Astrocyte (in vitro differentiated cells and primary cell): Measurements from ENCODE around the gene COL6A3. TPM values are rescaled to one million over a fixed set of nuclear protein-coding genes. Genes with fewer than 3 reads are reported as not detected.

Experiments used
- DNase-seq: peaks from one replicate; pipeline ENCODE4 v3.0.0-alpha.2; 2010; ENCODE audit warnings: low read depth
- FAIRE-seq: peaks from 2 replicates; lab custom pipeline; 2011; peaks lifted over from hg19 to GRCh38; lab: Jason Lieb, UNC
- H2AFZ ChIP-seq: 2 replicates; pipeline ENCODE4 v1.6.0; 2012; ENCODE audit warnings: low read depth, low read length, inconsistent platforms
- H3K27ac ChIP-seq: 2 replicates; pipeline ENCODE4 v1.5.1; 2011; ENCODE audit warnings: low read depth, low read length, inconsistent platforms
- H3K27me3 ChIP-seq: 2 replicates; pipeline ENCODE4 v1.6.0; 2011; ENCODE audit warnings: low read length, inconsistent platforms; ENCODE audit not compliant: insufficient read depth
- H3K36me3 ChIP-seq: 2 replicates; pipeline ENCODE4 v1.5.1; 2011; ENCODE audit warnings: low read length, inconsistent platforms; ENCODE audit not compliant: insufficient read depth
- H3K4me1 ChIP-seq: 2 replicates; pipeline ENCODE4 v1.5.1; 2011; ENCODE audit warnings: low read length, inconsistent platforms; ENCODE audit not compliant: insufficient read depth
- H3K4me2 ChIP-seq: 2 replicates; pipeline ENCODE4 v1.6.0; 2012; ENCODE audit warnings: low read length, inconsistent platforms
- H3K4me3 ChIP-seq: 2 replicates; pipeline ENCODE4 v1.5.1; 2011; ENCODE audit warnings: low read depth, mild to moderate bottlenecking, low read length, inconsistent platforms; ENCODE audit not compliant: insufficient read depth
- H3K79me2 ChIP-seq: 2 replicates; pipeline ENCODE4 v1.6.0; 2012; ENCODE audit warnings: mild to moderate bottlenecking, low read length, inconsistent platforms; ENCODE audit not compliant: insufficient read depth
- H3K9ac ChIP-seq: 2 replicates; pipeline ENCODE4 v1.6.0; 2012; ENCODE audit warnings: mild to moderate bottlenecking, low read length, inconsistent platforms
- H3K9me3 ChIP-seq: 2 replicates; pipeline ENCODE4 v1.5.1; 2012; ENCODE audit warnings: low read depth, mild to moderate bottlenecking, low read length, inconsistent platforms; ENCODE audit not compliant: insufficient read depth
- H4K20me1 ChIP-seq: 2 replicates; pipeline ENCODE4 v1.6.0; 2012; ENCODE audit warnings: low read length, inconsistent platforms; ENCODE audit not compliant: insufficient read depth
- H3K27ac Mint-ChIP-seq: one replicate; pipeline ENCODE4 v1.8.0; 2021; ENCODE audit warnings: mild to moderate bottlenecking, mixed read lengths; ENCODE audit not compliant: unreplicated experiment
- H3K27me3 Mint-ChIP-seq: one replicate; pipeline ENCODE4 v1.8.0; 2021; ENCODE audit warnings: low read depth, mixed read lengths; ENCODE audit not compliant: unreplicated experiment
- H3K36me3 Mint-ChIP-seq: one replicate; pipeline ENCODE4 v1.8.0; 2021; ENCODE audit warnings: low read depth, mixed read lengths; ENCODE audit not compliant: unreplicated experiment
- H3K4me1 Mint-ChIP-seq: one replicate; pipeline ENCODE4 v1.8.0; 2021; ENCODE audit warnings: low read depth, mixed read lengths; ENCODE audit not compliant: unreplicated experiment
- H3K4me3 Mint-ChIP-seq: one replicate; pipeline ENCODE4 v1.8.0; 2021; ENCODE audit warnings: mild to moderate bottlenecking, moderate library complexity, mixed read lengths; ENCODE audit not compliant: unreplicated experiment
- H3K9me3 Mint-ChIP-seq: one replicate; pipeline ENCODE4 v1.8.0; 2021; ENCODE audit warnings: mild to moderate bottlenecking, mixed read lengths; ENCODE audit not compliant: unreplicated experiment
- CTCF ChIP-seq: IDR thresholded peaks from 2 replicates; pipeline ENCODE4 v1.5.1; 2011; ENCODE audit warnings: low read depth, mild to moderate bottlenecking, inconsistent platforms, low read length, moderate library complexity; ENCODE audit not compliant: insufficient read depth
- EZH2 ChIP-seq: IDR thresholded peaks from 2 replicates; pipeline ENCODE4 v1.6.1; 2012; ENCODE audit warnings: mild to moderate bottlenecking, low read length, inconsistent platforms; ENCODE audit not compliant: insufficient read depth
- total RNA-seq: library from RNA; stranded (reverse); gene quantifications from 2 replicates; pipeline ENCODE4 v1.2.1, GENCODE V29; 2021

Gene COL6A3
- total RNA-seq, 1 donor from 2014 or later, result 200 TPM

GRCh38 chr2:237319086-237319820, 94.7 kb downstream of the COL6A3 start:
- H3K4me2 ChIP-seq, result no peak overlapping the region

GRCh38 chr2:237316339-237316738, 97.6 kb downstream of the COL6A3 start:
- no peaks in the 10 kb centered on the region for H4K20me1 ChIP-seq
- peak overlapping the region; percentile 73 for H3K9ac ChIP-seq
- H3K36me3 ChIP-seq, result no peaks in the 10 kb centered on the region
- no peak overlapping the region for H3K4me2 ChIP-seq
- peaks cover 14% of the 10 kb centered on the region for H3K9me3 Mint-ChIP-seq
- H3K4me1 Mint-ChIP-seq, result peaks cover 8% of the 10 kb centered on the region
- H3K27ac ChIP-seq, result peak overlapping the region; percentile 90
- H3K27me3 ChIP-seq, result no peaks in the 10 kb centered on the region
- H3K36me3 Mint-ChIP-seq, result peaks cover 17% of the 10 kb centered on the region
- H3K4me3 ChIP-seq, result no peak overlapping the region
- peaks cover 3% of the 10 kb centered on the region for H3K27me3 Mint-ChIP-seq
- no peak overlapping the region for H2AFZ ChIP-seq
- peak; percentile 43 for FAIRE-seq
- H3K9me3 ChIP-seq, result no peaks in the 10 kb centered on the region
- no peak overlapping the region for H3K4me3 Mint-ChIP-seq
- no peaks in the 10 kb centered on the region for H3K79me2 ChIP-seq
- DNase-seq, result no peak
- peaks cover 19% of the 10 kb centered on the region for H3K4me1 ChIP-seq
- peak overlapping the region; percentile 3 for H3K27ac Mint-ChIP-seq
- TF ChIP-seq CTCF, result no peak
- TF ChIP-seq EZH2, result no peak

More at GRCh38 chr2:237319086-237319820, 94.7 kb downstream of the COL6A3 start:
- no peak overlapping the region for H2AFZ ChIP-seq
- H3K9ac ChIP-seq, result no peak overlapping the region
- no peak overlapping the region for H3K4me3 Mint-ChIP-seq
- peaks cover 7% of the 10 kb centered on the region for H3K36me3 ChIP-seq
- no peak overlapping the region for H3K4me3 ChIP-seq
- no peak overlapping the region for H3K27ac ChIP-seq
- peaks cover 12% of the 10 kb centered on the region for H3K4me1 Mint-ChIP-seq
- H3K27ac Mint-ChIP-seq, result peak overlapping the region; percentile 75
- no peaks in the 10 kb centered on the region for H3K79me2 ChIP-seq
- TF ChIP-seq CTCF (no peak), EZH2 (no peak)
- no peaks in the 10 kb centered on the region for H3K9me3 ChIP-seq
- no peak for FAIRE-seq
- peaks cover 19% of the 10 kb centered on the region for H3K4me1 ChIP-seq
- no peaks in the 10 kb centered on the region for H4K20me1 ChIP-seq
- peaks cover 13% of the 10 kb centered on the region for H3K9me3 Mint-ChIP-seq
- peaks cover 3% of the 10 kb centered on the region for H3K27me3 Mint-ChIP-seq
- no peak for DNase-seq
- no peaks in the 10 kb centered on the region for H3K27me3 ChIP-seq
- H3K36me3 Mint-ChIP-seq, result peaks cover 26% of the 10 kb centered on the region

GRCh38 chr2:237315829-237316225, 98.1 kb downstream of the COL6A3 start:
- H3K9me3 Mint-ChIP-seq, result peaks cover 14% of the 10 kb centered on the region
- H3K27me3 ChIP-seq, result no peaks in the 10 kb centered on the region
- no peaks in the 10 kb centered on the region for H3K79me2 ChIP-seq
- no peak overlapping the region for H3K4me3 Mint-ChIP-seq
- H3K9me3 ChIP-seq, result no peaks in the 10 kb centered on the region
- DNase-seq (peak; percentile 59), FAIRE-seq (no peak)
- peaks cover 10% of the 10 kb centered on the region for H3K4me1 Mint-ChIP-seq
- peak overlapping the region; percentile 90 for H3K27ac ChIP-seq
- peaks cover 22% of the 10 kb centered on the region for H3K4me1 ChIP-seq
- H3K27me3 Mint-ChIP-seq, result peaks cover 3% of the 10 kb centered on the region
- H3K4me2 ChIP-seq, result no peak overlapping the region
- TF ChIP-seq EZH2 (no peak), CTCF (no peak)
- H4K20me1 ChIP-seq, result no peaks in the 10 kb centered on the region
- H2AFZ ChIP-seq, result no peak overlapping the region
- H3K4me3 ChIP-seq, result no peak overlapping the region
- no peaks in the 10 kb centered on the region for H3K36me3 ChIP-seq
- peak overlapping the region; percentile 3 for H3K27ac Mint-ChIP-seq
- peak overlapping the region; percentile 73 for H3K9ac ChIP-seq
- H3K36me3 Mint-ChIP-seq, result peaks cover 14% of the 10 kb centered on the region
